Lower leg skin (tissue), 3 donors: ENCODE results near the gene RRP1B.

Source experiments
- CTCF ChIP-seq, 3 donors: fragments of 450-650 bp; IDR thresholded peaks; one replicate each; pipeline ENCODE4 v1.5.1; 2016; ENCODE audit warnings: antibody characterized with exemption in 3 of 3, mild to moderate bottlenecking in 3 of 3, moderate library complexity in 2 of 3
- POLR2A ChIP-seq, 2 donors: fragments of 450-650 bp; IDR thresholded peaks; one replicate each; pipeline ENCODE4 v1.6.1; 2016 to 2017; ENCODE audit warnings: antibody characterized with exemption in 2 of 2, mild to moderate bottlenecking in 1 of 2, moderate library complexity in 1 of 2

GRCh38 chr21:43735236-43736091, 76.1 kb downstream of the RRP1B start:
- TF ChIP-seq CTCF (IDR thresholded peaks at IDR 0.05) (no peak), POLR2A (IDR thresholded peaks at IDR 0.05) (no peak)
